GM12892 (cell line): Measurements from ENCODE around the gene TAMM41. TPM values are rescaled to one million over a fixed set of nuclear protein-coding genes. Genes with fewer than 3 reads are reported as not detected.
"Not testable (repeated sequence)": the region's sequence is repeated elsewhere in the genome, so short reads cannot be mapped to it uniquely, and the experiment has no call there.

Experiments
- DNase-seq: peaks from one replicate; pipeline ENCODE4 v3.0.0; 2011; ENCODE audit not compliant: insufficient read length
- FAIRE-seq: peaks from 2 replicates; lab custom pipeline; 2011; peaks lifted over from hg19 to GRCh38; lab: Jason Lieb, UNC
- POLR2A ChIP-seq: IDR thresholded peaks from 2 replicates; pipeline ENCODE4 v1.6.1; 2011; ENCODE audit warnings: low read depth, low read length, control low read depth
- POLR2AphosphoS5 ChIP-seq: IDR thresholded peaks from 2 replicates; pipeline ENCODE4 v1.6.1; 2011; ENCODE audit warnings: low read depth, low read length, control low read depth
- TAF1 ChIP-seq: IDR thresholded peaks from 2 replicates; pipeline ENCODE4 v1.6.1; 2011; ENCODE audit warnings: low read depth, mild to moderate bottlenecking, control low read depth, low read length, borderline replicate concordance
- polyA plus RNA-seq: library from polyadenylated mRNA; unstranded; fragments of >200 nt; gene quantifications from one replicate; pipeline ENCODE4 v1.2.1, GENCODE V29; 2012; ENCODE audit warnings: missing spikeins, inconsistent platforms; ENCODE audit not compliant: missing spikeins

TAMM41 gene
- polyA plus RNA-seq = 13.6 TPM

DNA sequence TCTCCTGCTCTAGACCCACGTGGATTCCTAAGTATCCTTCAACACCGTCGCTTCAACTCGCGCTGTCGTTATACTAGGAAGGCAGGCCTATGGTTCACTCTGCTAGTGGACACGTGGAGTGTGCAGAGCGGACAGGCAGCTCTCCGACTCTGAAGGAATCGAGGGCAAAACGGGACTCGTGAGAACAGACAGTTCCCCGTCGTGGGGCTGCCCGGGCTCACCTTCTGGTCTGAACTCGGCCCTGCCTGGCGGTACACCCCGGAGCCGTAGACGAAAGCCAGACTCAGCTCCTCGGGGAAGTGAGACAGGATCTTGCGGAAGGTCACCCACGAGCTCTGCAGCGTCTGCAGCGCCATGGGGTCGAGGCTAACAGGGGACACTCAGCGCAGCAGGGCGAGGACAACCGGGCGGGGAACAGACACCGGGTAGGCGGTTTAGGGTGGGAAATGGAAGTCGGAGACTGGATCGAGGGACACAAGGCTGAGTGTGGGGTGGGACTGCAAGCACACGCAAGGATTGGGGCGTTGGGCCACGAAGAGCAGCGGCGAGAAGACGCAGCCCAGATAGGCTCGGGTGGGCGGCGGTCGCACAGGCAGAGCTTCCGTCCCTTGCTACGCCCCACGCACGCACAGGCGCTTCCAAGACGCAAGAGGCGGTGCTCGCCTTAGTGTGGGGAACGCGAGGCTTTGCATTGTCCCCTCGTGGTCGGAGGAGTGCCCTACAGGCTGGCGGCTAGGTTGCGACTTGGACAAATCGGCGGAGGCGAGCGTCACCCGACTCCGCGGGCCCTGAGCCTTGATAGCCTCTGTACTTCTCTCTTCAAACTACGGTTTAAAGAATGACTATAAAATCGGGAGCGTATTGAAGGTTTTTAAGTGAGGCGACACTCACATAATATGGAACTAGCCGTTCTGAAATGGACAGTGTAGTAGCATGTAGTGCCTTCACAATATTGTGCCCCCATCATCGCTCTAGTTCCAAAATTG is at the start of gene TAMM41:
Gene TAMM41, minus strand, starts transcription at position 605 of the 986 bp plus-strand sequence. Its CDS starts 249 bp downstream, at position 356.
- DNase-seq = peak; percentile 86
- TF ChIP-seq POLR2AphosphoS5 (peak; percentile 98), TAF1 (peak; percentile 86), POLR2A (peak; percentile 98)
- FAIRE-seq = peak; percentile 92

DNA sequence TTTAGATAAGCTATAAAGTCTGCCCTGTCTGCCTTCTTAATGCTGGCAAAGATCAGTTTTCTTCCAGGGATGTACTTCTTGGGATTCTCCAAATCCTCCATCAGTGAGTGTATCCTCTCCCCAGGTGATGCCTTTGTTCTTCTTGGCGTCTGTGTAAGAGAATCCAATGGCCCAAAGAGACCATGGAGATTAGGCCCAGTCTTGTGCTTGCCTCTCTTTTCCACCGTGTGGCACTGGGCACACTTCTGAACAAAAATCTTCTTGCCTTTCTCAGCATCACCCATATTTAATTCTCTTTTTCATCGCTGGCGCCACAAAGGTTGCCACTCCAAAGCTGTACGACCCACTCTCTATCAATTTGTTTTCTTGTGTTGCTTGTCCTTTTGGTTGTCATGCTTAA is 32.2 kb upstream of the TAMM41 start:
- TF ChIP-seq TAF1 (no peak), POLR2AphosphoS5 (no peak), POLR2A (no peak)
- no peak for DNase-seq
- no peak for FAIRE-seq

DNA sequence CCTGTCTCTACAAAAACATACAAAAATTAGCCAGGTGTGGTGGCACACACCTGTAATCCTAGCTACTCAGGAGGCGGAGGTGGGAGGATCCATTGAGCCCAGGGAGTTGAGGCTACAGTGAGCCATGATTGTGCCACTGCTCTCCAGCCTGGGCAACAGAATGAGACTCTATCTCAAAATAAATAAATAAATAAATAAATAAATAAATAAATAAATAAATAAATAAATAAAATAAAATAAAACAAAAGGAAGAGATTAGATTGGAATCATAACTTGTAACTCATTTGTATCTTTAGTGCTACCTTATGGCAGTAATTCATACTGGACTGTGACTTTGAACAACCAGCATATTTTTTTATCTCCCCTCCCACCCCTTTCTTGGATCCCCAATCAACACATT is 28.0 kb upstream of the TAMM41 start:
- DNase-seq, FAIRE-seq: not testable (repeated sequence)

DNA sequence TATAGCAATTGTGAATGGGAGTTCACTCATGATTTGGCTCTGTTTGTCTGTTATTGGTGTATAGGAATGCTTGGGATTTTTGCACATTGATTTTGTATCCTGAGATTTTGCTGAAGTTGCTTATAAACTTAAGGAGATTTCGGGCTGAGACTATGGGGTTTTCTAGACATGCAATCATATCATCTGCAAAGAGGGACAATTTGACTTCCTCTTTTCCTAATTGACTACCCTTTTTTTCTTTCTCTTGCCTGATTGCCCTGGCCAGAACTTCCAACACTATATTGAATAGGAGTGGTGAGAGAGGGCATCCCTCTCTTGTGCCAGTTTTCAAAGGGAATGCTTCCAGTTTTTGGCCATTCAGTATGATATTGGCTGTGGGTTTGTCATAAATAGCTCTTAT is 17.1 kb upstream of the TAMM41 start:
- not testable (repeated sequence) for DNase-seq, FAIRE-seq

DNA sequence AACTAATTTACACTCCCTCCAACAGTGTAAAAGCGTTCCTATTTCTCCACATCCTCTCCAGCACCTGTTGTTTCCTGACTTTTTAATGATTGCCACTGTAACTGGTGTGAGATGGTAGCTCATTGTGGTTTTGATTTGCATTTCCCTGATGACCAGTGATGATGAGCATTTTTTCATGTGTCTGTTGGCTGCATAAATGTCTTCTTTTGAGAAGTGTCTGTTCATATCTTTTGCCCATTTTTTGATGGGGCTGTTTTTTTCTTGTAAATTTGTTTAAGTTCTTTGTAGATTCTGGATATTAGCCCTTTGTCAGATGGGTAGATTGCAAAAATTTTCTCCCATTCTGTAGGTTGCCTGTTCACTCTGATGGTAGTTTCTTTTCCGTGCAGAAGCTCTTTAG is 15.9 kb upstream of the TAMM41 start:
- not testable (repeated sequence) for DNase-seq, FAIRE-seq

DNA sequence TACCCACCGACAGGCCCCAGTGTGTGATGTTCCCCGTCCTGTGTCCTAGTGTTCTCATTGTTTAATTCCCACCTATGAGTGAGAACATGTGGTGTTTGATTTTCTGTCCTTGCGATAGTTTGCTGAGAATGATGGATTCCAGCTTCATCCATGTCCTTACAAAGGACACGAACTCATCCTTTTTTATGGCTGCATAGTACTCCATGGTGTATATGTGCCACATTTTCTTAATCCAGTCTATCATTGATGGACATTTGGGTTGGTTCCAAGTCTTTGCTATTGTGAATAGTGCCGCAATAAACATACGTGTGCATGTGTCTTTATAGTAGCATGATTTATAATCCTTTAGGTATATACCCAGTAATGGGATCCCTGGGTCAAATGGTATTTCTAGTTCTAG is 15.5 kb upstream of the TAMM41 start:
- not testable (repeated sequence) for FAIRE-seq, DNase-seq

GRCh38 chr3:11860213-11860612 is 13.5 kb upstream of the TAMM41 start:
- not testable (repeated sequence) for FAIRE-seq, DNase-seq

DNA sequence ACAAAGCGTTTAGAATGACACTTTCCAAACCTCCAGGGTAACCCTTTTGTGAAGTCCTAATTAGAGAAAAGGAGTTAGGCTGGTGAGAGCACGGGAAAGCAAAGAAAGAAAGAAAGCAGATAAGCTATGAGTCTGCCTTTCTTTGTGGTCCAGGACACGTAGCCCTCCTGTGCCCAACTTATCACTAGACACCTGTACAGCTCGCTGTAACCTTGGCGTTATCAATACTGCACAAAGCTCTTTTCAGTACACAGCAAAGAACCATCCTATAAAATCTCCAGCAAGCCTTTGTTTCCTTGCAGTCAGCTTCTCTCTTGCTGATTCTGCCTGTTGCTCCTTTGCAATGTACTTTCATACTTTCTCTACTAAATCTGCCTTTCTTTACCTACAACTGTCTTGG is 6.8 kb upstream of the TAMM41 start:
- DNase-seq = no peak
- no peak for FAIRE-seq
- TF ChIP-seq POLR2A (no peak), POLR2AphosphoS5 (no peak), TAF1 (no peak)

DNA sequence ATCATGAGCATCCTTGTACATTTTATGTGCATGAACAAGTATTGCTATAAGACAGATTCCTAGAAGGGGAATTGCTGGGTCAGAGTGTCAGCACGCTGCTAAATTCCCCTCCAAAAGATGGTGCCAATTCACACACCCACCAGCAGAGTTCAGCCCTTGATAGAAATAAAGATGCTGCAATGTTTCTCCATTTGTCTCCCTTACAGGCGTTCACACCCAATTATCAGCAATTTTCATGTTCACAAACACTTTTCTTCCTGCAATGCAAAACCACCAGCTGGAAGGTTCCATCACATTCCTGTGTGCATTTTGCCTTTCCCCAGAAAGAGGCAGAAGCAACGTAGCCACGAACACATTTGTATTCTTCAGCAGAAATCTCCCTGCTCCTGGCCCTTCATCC is 3.3 kb upstream of the TAMM41 start:
- DNase-seq (no peak), FAIRE-seq (no peak)
- no peak for TF ChIP-seq POLR2AphosphoS5
- TF ChIP-seq POLR2A = no peak
- no peak for TF ChIP-seq TAF1

DNA sequence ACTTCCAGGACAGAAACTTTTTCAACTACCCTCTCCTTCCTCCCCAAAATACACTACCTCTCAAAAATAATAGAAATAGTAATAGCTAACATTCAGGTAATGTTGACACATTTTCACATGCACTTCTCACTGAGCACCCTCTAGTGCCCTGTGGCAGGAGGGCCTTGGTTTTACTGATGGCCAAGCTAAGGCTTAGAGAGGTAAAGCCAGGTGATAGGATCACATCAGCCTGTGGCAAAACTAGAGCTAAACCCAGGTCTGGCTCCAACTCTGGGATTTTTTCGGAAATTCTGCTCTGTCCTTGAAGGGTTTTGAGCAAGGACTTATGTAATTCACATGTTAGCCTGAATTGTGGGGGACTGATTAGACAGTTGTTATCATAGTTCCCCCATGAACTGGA is 922 bp upstream of the TAMM41 start:
- DNase-seq (no peak), FAIRE-seq (no peak)
- TF ChIP-seq POLR2AphosphoS5 (no peak), TAF1 (no peak), POLR2A (no peak)

DNA sequence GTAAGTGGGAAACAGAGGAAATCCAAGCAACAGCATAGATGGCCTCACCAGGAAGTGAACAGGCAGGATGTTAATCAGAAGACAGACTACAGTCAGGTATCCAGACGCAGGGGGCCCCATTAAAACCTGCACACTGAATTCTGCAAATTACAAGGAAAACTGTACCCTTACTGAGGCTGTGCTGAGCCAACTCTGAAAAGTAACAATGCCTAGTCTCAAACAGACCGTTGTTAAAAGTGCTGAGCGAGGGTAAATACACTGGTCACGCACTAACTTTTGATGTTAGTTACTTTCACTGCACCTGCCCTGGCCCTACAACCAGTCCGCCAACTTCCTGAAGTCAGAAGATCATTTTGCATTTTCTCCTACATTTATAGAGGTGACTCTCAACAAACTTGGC is 1.0 kb downstream of the TAMM41 start:
- no peak for FAIRE-seq
- TF ChIP-seq TAF1 (no peak), POLR2A (no peak), POLR2AphosphoS5 (no peak)
- DNase-seq = peak; percentile 20

GRCh38 chr3:11844891-11845290 is 1.8 kb downstream of the TAMM41 start:
- FAIRE-seq = no peak
- no peak for TF ChIP-seq POLR2AphosphoS5
- no peak for TF ChIP-seq POLR2A
- TF ChIP-seq TAF1 = no peak
- DNase-seq = no peak

- FAIRE-seq = peak; percentile 83
- DNase-seq = no peak
- TF ChIP-seq POLR2AphosphoS5 (no peak), TAF1 (no peak), POLR2A (no peak)
Observed at GRCh38 chr3:11835028-11835639, 11.6 kb downstream of the TAMM41 start.
